B cell (primary cell): Measurements from ENCODE around the gene PPP2R2B. TPM values are rescaled to one million over a fixed set of nuclear protein-coding genes. Genes with fewer than 3 reads are reported as not detected.

Experiments
- ATAC-seq: fragments of 200-7000 bp; cut with Tn5 transposase; one replicate; pipeline ENCODE4 v1.10.0; 2021; ENCODE audit warnings: low read depth, mild to moderate bottlenecking, moderate number of reproducible peaks, moderate library complexity
- CTCF ChIA-PET: fragments of 350-600 bp; sonication (Branson Sonifier 250); formaldehyde crosslinking; loops from one replicate; lab custom pipeline; 2021; ENCODE audit warnings: antibody characterized with exemption, inconsistent platforms; lab: Charles Lee
- POLR2A ChIA-PET: fragments of 350-600 bp; sonication (Branson Sonifier 250); formaldehyde crosslinking; loops from one replicate; lab custom pipeline; 2021; ENCODE audit warnings: antibody characterized with exemption; lab: Charles Lee
- DNase-seq: peaks from one replicate; pipeline ENCODE4 v3.0.0; 2013
- H2AFZ ChIP-seq: 2 replicates; pipeline ENCODE4 v1.6.1; 2012; ENCODE audit warnings: mild to moderate bottlenecking, low read depth, low read length; ENCODE audit not compliant: insufficient read depth, poor library complexity, severe bottlenecking
- H3K27ac ChIP-seq, 2 donors: 1 replicate in 1 of 2; 2 replicates in 1 of 2; pipeline ENCODE4 v1.5.1; 2012 to 2013; ENCODE audit warnings: low read length in 2 of 2, mild to moderate bottlenecking in 2 of 2, moderate library complexity in 1 of 2
- H3K27me3 ChIP-seq, 4 experiments: fragments of 200-600 bp in 1 of 4; sonication (generic) in 1 of 4; replicated peaks in 1 of 4; 1 replicate in 2 of 4; 2 replicates in 2 of 4; pipeline versions ENCODE4 v1.6.1 to v1.7.0; 2013 to 2016; ENCODE audit warnings: low read length in 3 of 4, mild to moderate bottlenecking in 2 of 4, mixed read lengths in 1 of 4, moderate library complexity in 1 of 4; ENCODE audit not compliant: insufficient read depth in 4 of 4, control insufficient read depth in 3 of 4; ENCODE audit errors: control extremely low read depth in 1 of 4
- H3K36me3 ChIP-seq, 2 experiments: replicated peaks in 1 of 2; 1 replicate in 1 of 2; 2 replicates in 1 of 2; pipeline versions ENCODE4 v1.6.1 to v1.7.1; 2013; ENCODE audit warnings: low read length in 1 of 2; ENCODE audit not compliant: insufficient read depth in 2 of 2, control insufficient read depth in 1 of 2; ENCODE audit errors: control extremely low read depth in 1 of 2, extremely low read depth in 1 of 2
- H3K4me1 ChIP-seq, 2 donors: fragments of 200-600 bp in 1 of 2; sonication (generic) in 1 of 2; 1 replicate in 1 of 2; 2 replicates in 1 of 2; pipeline versions ENCODE4 v1.5.1 to v1.6.1; 2013 to 2017; ENCODE audit warnings: low read length in 2 of 2; ENCODE audit not compliant: control insufficient read depth in 2 of 2, insufficient read depth in 2 of 2
- H3K4me2 ChIP-seq: replicated peaks from 2 replicates; pipeline ENCODE3; 2012; ENCODE audit warnings: mild to moderate bottlenecking, low read depth, low read length; ENCODE audit not compliant: poor library complexity, severe bottlenecking
- H3K4me3 ChIP-seq, 5 experiments: fragments of 200-600 bp in 1 of 5; sonication (generic) in 1 of 5; 1 replicate in 3 of 5; 2 replicates in 2 of 5; pipeline versions ENCODE4 v1.5.1 to v1.7.0; 2011 to 2016; ENCODE audit warnings: low read length in 4 of 5, mild to moderate bottlenecking in 4 of 5, low read depth in 2 of 5, control low read depth in 1 of 5, moderate library complexity in 1 of 5; ENCODE audit not compliant: insufficient read depth in 1 of 5; ENCODE audit errors: control extremely low read depth in 1 of 5, extremely low read depth in 1 of 5
- H3K79me2 ChIP-seq: fragments of 200-600 bp; sonication (generic); one replicate; pipeline ENCODE4 v1.6.0; 2016; ENCODE audit warnings: low read length; ENCODE audit not compliant: control insufficient read depth, insufficient read depth
- H3K9ac ChIP-seq: fragments of 200-600 bp; sonication (generic); 2 replicates; pipeline ENCODE4 v1.6.1; 2017; ENCODE audit warnings: mild to moderate bottlenecking, low read length, moderate library complexity
- H3K9me3 ChIP-seq, 3 donors: one replicate each; pipeline versions ENCODE4 v1.6.1 to v1.7.1; 2013; ENCODE audit warnings: low read length in 2 of 3; ENCODE audit not compliant: control insufficient read depth in 2 of 3, insufficient read depth in 1 of 3; ENCODE audit errors: control extremely low read depth in 1 of 3
- H4K20me1 ChIP-seq: 2 replicates; pipeline ENCODE4 v1.6.0; 2012; ENCODE audit warnings: mild to moderate bottlenecking, low read length; ENCODE audit not compliant: insufficient read depth, control insufficient read depth, poor library complexity, severe bottlenecking
- H3K27ac Mint-ChIP-seq: one replicate; pipeline ENCODE4 v1.8.0; 2021; ENCODE audit warnings: mixed read lengths
- H3K27me3 Mint-ChIP-seq: one replicate; pipeline ENCODE4 v1.8.0; 2021; ENCODE audit warnings: mixed read lengths
- H3K4me1 Mint-ChIP-seq: one replicate; pipeline ENCODE4 v1.8.0; 2021; ENCODE audit warnings: mixed read lengths
- H3K4me3 Mint-ChIP-seq: one replicate; pipeline ENCODE4 v1.8.0; 2021; ENCODE audit warnings: mixed read lengths
- H3K9me3 Mint-ChIP-seq: one replicate; pipeline ENCODE4 v1.8.0; 2022; ENCODE audit warnings: mixed read lengths; ENCODE audit not compliant: insufficient read depth
- EZH2 ChIP-seq: IDR thresholded peaks from 2 replicates; pipeline ENCODE4 v1.6.1; 2012; ENCODE audit warnings: borderline replicate concordance, low read depth, mild to moderate bottlenecking, moderate library complexity, low read length; ENCODE audit not compliant: insufficient read depth, poor library complexity, severe bottlenecking
- WGBS: methylation state at CpG from one replicate; pipeline ENCODE4 v1.1.5; 2013; ENCODE audit warnings: missing lambda C conversion rate; ENCODE audit not compliant: insufficient coverage; 5-methylcytosine and 5-hydroxymethylcytosine counted together
- intact Hi-C: fragments of 100-400 bp; cut with micrococcal nuclease; formaldehyde crosslinking; loops from one replicate; pipeline ENCODE4 v1.10.0; 2022
- polyA plus RNA-seq: library from polyadenylated mRNA; depleted of rRNA; stranded (reverse); fragments of >200 nt; gene quantifications from 2 replicates; pipeline ENCODE4 v1.2.3, GENCODE V29; 2012
- total RNA-seq, 2 donors: library from RNA; stranded (reverse); fragments of 120-200 nt in 1 of 2; gene quantifications; 1 replicate in 1 of 2; 2 replicates in 1 of 2; pipeline versions ENCODE4 v1.2.3 to v1.2.4, GENCODE V29; 2013 to 2022
- TF ChIP-seq, protein P1 (sequence below): fragments of 200-600 bp; IDR thresholded peaks from one replicate; pipeline ENCODE4 v1.8.0; 2022; ENCODE audit warnings: antibody characterized with exemption, mild to moderate bottlenecking

Gene PPP2R2B
- total and polyA plus RNA-seq, 2 donors (not counting 1 experiment from before 2014, with no cell fraction given): 0.03 TPM; not detected in 1

DNA sequence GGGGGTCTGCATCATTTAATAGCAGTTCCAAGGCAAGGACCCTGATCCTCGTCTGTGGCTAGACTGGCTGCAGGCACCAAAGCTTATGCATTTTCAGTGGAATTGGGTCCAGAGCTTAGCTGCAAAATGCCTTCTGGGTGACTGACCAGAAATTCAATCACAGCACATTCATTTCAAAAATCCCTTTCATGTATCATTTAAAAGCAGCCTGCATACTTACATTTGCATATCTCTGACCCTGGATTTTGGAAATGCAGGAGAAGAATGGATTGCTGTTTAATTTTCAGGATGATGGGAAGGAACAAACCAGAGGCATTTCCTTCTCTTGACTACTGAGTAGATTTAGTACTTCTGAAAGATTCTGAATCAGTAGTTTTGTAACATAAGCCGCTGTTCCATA, 122.8 kb downstream of the PPP2R2B start:
- Histone ChIP-seq H2AFZ (no peak overlapping the region), H3K4me3 (no peak overlapping the region), H3K27me3 (no peaks in the 10 kb centered on the region), H3K4me1 (no peaks in the 10 kb centered on the region), H3K27ac (no peak overlapping the region), H3K9ac (no peak overlapping the region), H4K20me1 (no peaks in the 10 kb centered on the region), H3K79me2 (no peaks in the 10 kb centered on the region), H3K36me3 (no peaks in the 10 kb centered on the region), H3K4me2 (no peak overlapping the region), H3K9me3 (no peaks in the 10 kb centered on the region)
- 92% methylated on average over 1 of the region's 2 CpGs for WGBS
- CTCF ChIA-PET: no interaction called here
- H3K27me3 Mint-ChIP-seq: no peaks in the 10 kb centered on the region
- no peak for TF ChIP-seq EZH2
- TF ChIP-seq, protein P1, sequence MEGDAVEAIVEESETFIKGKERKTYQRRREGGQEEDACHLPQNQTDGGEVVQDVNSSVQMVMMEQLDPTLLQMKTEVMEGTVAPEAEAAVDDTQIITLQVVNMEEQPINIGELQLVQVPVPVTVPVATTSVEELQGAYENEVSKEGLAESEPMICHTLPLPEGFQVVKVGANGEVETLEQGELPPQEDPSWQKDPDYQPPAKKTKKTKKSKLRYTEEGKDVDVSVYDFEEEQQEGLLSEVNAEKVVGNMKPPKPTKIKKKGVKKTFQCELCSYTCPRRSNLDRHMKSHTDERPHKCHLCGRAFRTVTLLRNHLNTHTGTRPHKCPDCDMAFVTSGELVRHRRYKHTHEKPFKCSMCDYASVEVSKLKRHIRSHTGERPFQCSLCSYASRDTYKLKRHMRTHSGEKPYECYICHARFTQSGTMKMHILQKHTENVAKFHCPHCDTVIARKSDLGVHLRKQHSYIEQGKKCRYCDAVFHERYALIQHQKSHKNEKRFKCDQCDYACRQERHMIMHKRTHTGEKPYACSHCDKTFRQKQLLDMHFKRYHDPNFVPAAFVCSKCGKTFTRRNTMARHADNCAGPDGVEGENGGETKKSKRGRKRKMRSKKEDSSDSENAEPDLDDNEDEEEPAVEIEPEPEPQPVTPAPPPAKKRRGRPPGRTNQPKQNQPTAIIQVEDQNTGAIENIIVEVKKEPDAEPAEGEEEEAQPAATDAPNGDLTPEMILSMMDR: no peak
- POLR2A ChIA-PET: no interaction called here
- H3K4me1 Mint-ChIP-seq: no peaks in the 10 kb centered on the region
- DNase-seq: no peak
- intact Hi-C loops: no loop called here
- no peaks in the 10 kb centered on the region for H3K9me3 Mint-ChIP-seq
- no peak overlapping the region for H3K4me3 Mint-ChIP-seq
- no peak for ATAC-seq
- no peak overlapping the region for H3K27ac Mint-ChIP-seq

DNA sequence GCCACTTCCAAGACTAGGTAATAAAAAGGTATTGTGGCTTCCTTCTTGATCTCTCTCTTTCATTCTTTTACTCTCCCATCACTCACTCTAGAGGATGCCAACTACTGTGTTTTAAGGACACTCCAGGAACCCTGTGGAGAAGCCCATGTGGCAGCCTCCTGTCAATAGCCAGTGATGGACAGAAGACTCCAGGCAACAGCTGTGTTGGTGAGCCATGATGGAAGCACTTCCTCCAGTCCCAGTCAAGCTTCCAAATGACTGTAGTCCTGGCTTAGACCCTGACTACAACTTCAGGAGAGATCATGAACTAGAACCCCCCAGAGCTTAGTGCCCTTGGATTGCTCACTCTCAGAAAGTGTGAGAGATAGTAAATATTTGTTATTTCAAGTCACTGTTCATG, 123.9 kb downstream of the PPP2R2B start:
- no peak for TF ChIP-seq EZH2
- TF ChIP-seq, protein P1: no peak
- ChIA-PET CTCF (no interaction called here), POLR2A (no interaction called here)
- Histone ChIP-seq H3K27me3 (no peaks in the 10 kb centered on the region), H3K9ac (no peak overlapping the region), H3K36me3 (no peaks in the 10 kb centered on the region), H2AFZ (no peak overlapping the region), H3K4me1 (no peaks in the 10 kb centered on the region), H4K20me1 (no peaks in the 10 kb centered on the region), H3K79me2 (no peaks in the 10 kb centered on the region), H3K9me3 (no peaks in the 10 kb centered on the region), H3K4me2 (no peak overlapping the region), H3K4me3 (no peak overlapping the region), H3K27ac (no peak overlapping the region)
- no peak for ATAC-seq
- Mint-ChIP-seq H3K4me3 (no peak overlapping the region), H3K9me3 (no peaks in the 10 kb centered on the region), H3K4me1 (no peaks in the 10 kb centered on the region), H3K27ac (no peak overlapping the region), H3K27me3 (no peaks in the 10 kb centered on the region)
- intact Hi-C loops: no loop called here
- DNase-seq: no peak
